HCT116 (cell line): ENCODE measurements around the gene LGI2.

Experiments used
- EGR1 ChIP-seq: IDR thresholded peaks from 2 replicates; pipeline ENCODE4 v1.6.1; 2012; ENCODE audit warnings: low read depth
- EZH2 ChIP-seq: fragments of 200-600 bp; sonication (generic); IDR thresholded peaks from 2 replicates; pipeline ENCODE4 v1.6.1; 2017; ENCODE audit warnings: antibody characterized with exemption, mixed run types
- EZH2phosphoT487 ChIP-seq: fragments of 200-600 bp; IDR thresholded peaks from 2 replicates; pipeline ENCODE4 v1.6.1; 2018; ENCODE audit warnings: antibody characterized with exemption, borderline replicate concordance
- POLR2AphosphoS5 ChIP-seq: IDR thresholded peaks from 2 replicates; pipeline ENCODE4 v1.6.1; 2011; ENCODE audit warnings: mild to moderate bottlenecking, low read depth, low read length, moderate library complexity
- TF ChIP-seq, protein P1 (sequence below): IDR thresholded peaks from 2 replicates; pipeline ENCODE4 v1.6.1; 2012

DNA sequence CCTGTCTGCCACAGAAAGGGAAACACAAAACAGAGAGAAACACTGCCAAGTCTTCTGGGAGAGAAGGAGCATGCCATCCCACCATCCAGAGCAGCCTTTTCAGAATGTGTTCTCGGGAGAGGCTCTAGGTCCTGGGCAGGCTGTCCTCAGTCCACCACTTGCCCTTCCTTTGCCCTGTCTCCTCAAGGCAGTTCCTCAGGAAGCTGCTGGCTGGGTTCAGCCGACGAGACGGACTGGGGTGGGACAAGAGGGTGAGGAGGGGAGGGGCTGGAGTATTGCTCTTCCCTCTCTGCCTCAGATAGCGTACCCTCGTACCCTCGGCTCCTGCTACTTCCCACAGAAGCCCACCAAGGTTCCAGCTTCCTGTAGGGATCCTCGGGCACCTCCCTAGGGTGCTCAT, 26.6 kb upstream of the LGI2 start:
- TF ChIP-seq EZH2phosphoT487 (no peak), POLR2AphosphoS5 (no peak), EGR1 (no peak), EZH2 (no peak)
- TF ChIP-seq, protein P1, sequence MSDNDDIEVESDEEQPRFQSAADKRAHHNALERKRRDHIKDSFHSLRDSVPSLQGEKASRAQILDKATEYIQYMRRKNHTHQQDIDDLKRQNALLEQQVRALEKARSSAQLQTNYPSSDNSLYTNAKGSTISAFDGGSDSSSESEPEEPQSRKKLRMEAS, result no peak
